GM19035 (cell line): ENCODE data around the gene WDR17.

Experiments
- ATAC-seq: cut with Tn5 transposase; IDR thresholded peaks from one replicate; pipeline ENCODE4 v1.9.1; 2021; ENCODE audit not compliant: unreplicated experiment

WDR17 gene

GRCh38 chr4:176065435-176066291 is at the start of gene WDR17:
WDR17 (plus strand) TSS chr4:176065841; CDS start chr4:176111581, 45,740 bp downstream.
- ATAC-seq = peak; percentile 100

GRCh38 chr4:176016601-176017000 is 49.0 kb upstream of the WDR17 start:
- no peak for ATAC-seq

GRCh38 chr4:176020481-176021085 is 45.1 kb upstream of the WDR17 start:
- no peak for ATAC-seq

- ATAC-seq = no peak
Observed at GRCh38 chr4:176030391-176030790, 35.2 kb upstream of the WDR17 start.

GRCh38 chr4:176031922-176032321 is 33.7 kb upstream of the WDR17 start:
- ATAC-seq = no peak

- no peak for ATAC-seq
Observed at GRCh38 chr4:176032454-176032853, 33.2 kb upstream of the WDR17 start.

GRCh38 chr4:176034499-176034898 is 31.1 kb upstream of the WDR17 start:
- no peak for ATAC-seq

- ATAC-seq = no peak
Observed at GRCh38 chr4:176034936-176035335, 30.7 kb upstream of the WDR17 start.

- no peak for ATAC-seq
Observed at GRCh38 chr4:176036585-176037205, 28.9 kb upstream of the WDR17 start.

GRCh38 chr4:176038789-176039188 is 26.9 kb upstream of the WDR17 start:
- no peak for ATAC-seq

- ATAC-seq = no peak
Observed at GRCh38 chr4:176042195-176042594, 23.4 kb upstream of the WDR17 start.

GRCh38 chr4:176043838-176044588 is 21.6 kb upstream of the WDR17 start:
- ATAC-seq = no peak

- no peak for ATAC-seq
Observed at GRCh38 chr4:176044589-176044951, 21.1 kb upstream of the WDR17 start.

GRCh38 chr4:176048631-176049030 is 17.0 kb upstream of the WDR17 start:
- no peak for ATAC-seq

- peak; percentile 81 for ATAC-seq
Observed at GRCh38 chr4:176052744-176053143, 12.9 kb upstream of the WDR17 start.

GRCh38 chr4:176053785-176054184 is 11.9 kb upstream of the WDR17 start:
- no peak for ATAC-seq

- no peak for ATAC-seq
Observed at GRCh38 chr4:176054942-176055341, 10.7 kb upstream of the WDR17 start.

GRCh38 chr4:176063718-176064117 is 1.9 kb upstream of the WDR17 start:
- no peak for ATAC-seq

- no peak for ATAC-seq
Observed at GRCh38 chr4:176064539-176064938, 1.1 kb upstream of the WDR17 start.

GRCh38 chr4:176066757-176067156 is 1.1 kb downstream of the WDR17 start:
- ATAC-seq = no peak

- no peak for ATAC-seq
Observed at GRCh38 chr4:176077561-176077960, 11.9 kb downstream of the WDR17 start.
